GM19395 (cell line): ENCODE measurements around the gene NUP153.
A peak's percentile ranks its signal among the peaks of the same experiment; 100 is the strongest.

Source experiments
- ATAC-seq: cut with Tn5 transposase; IDR thresholded peaks from one replicate; pipeline ENCODE4 v1.9.1; 2021; ENCODE audit warnings: mild to moderate bottlenecking, moderate library complexity; ENCODE audit not compliant: unreplicated experiment

The NUP153 gene

DNA sequence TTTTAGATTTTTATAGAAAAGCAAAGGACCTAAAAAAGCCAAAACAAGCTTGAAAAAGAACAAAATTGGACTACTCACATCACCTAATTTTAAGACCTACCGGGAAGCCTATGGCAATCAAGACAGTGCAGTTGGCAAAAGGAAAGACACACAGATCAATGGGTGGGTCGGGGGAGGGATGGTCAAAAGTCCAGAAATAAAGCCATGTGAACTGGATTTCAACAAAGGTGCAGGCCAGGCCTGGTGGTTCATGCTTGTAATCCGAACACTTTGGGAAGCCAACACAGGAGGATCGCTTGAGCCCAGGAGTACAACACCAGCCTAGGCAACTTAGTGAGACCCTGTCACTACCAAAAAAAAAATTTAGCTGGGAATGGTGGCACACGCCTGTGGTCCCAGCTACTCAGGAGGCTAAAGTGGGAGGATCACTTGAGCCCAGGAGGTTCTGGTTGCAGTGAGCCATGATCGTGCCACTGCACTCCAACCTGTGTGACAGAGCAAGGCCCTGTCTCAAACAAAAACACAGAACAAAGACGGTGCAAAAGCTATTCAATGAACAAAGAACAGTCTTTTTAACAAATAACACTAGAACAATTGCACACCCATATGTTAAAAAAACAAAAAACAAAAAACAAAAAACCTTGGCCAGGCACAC is 34.5 kb downstream of the NUP153 start:
- no peak for ATAC-seq

DNA sequence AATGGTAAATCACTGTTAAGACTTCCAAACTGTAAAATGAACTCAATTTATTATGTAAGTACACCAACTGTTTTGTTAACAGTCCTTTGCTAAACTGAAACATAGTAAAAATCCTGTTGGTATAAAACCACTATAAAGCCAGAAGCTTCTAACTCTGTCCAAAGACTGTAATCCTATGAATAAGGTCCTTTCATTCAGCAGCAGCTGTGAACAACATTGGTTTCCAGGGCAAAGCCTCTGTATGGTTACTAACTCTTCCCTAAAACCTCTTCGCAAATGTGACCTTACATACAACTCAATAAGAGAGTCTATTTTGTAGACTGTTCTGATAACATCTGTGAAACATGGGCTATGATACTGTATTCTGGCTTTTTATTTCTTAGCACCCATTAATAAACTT is 40.1 kb downstream of the NUP153 start:
- ATAC-seq = no peak

DNA sequence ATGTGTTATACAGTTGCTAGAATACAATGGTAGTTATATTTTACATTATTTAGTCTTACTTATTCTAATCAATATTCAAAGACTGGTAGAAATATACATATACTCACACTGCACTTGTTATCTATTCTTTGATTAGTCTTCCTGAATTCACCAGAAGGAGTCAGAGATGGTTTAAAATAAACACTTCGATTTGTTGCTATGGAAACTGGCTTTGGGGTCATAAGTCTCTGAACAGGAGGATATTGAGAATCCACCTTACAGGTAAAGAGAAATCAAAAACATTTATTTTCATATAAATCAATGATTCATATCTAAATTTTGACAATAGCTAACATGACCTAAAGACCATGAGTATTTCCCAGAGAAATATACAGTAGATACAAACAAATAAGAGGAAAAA is 41.6 kb downstream of the NUP153 start:
- ATAC-seq = no peak

DNA sequence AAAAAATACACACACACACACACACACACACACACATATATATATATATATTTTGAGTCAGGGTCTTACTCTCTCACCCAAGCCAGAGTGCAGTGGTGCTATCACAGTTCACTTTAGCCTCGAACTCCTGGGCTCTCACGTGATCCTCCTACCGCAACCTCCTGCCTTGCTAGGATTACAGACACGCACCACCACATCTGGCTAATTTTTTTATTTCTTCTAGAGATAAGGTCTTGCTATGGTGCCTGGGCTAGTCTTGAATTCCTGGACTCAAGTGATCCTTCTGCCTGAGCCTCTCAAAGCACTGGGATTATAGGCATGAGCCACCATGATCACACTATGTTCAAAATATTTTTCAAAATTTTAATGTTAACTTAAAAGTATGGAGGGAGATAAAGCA is 43.5 kb downstream of the NUP153 start:
- ATAC-seq = no peak

DNA sequence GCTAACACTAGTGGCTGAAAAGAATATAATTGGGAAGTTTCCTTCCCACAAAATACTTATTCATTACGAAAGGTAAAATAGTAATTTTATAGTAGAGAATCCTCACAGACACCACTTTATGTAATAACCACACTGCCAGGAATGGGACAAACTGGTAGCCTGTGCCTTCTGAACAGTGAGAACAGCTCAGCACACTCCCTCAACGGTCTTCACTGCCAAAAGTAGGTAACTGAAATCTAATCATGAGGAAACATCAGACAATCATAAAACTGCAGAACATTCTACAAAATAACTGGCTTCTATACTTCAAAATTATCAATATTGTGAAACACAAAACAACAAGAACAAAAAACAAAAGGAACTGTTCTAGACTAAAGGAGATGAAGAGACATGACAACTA is 44.1 kb downstream of the NUP153 start:
- ATAC-seq = no peak

DNA sequence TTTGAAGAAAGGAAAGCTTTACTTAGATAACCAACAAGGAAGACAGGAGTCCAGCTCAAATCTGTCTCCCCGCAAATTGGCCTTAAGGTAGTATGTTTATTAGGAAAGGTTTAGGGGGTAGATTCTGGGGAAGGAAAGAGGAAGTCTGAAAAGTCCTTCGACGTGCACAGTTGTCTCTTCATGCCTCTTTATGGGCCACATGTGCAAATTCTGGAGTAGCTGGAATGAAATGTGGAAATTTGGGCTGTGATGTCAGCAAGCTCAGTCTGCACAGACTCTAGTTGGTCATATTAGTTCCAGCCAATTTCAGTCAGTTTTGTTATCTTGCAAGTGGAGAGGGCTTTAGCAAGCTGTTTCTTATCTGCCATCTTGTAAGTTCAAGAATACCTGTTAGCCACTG is 50.1 kb downstream of the NUP153 start:
- no peak for ATAC-seq

DNA sequence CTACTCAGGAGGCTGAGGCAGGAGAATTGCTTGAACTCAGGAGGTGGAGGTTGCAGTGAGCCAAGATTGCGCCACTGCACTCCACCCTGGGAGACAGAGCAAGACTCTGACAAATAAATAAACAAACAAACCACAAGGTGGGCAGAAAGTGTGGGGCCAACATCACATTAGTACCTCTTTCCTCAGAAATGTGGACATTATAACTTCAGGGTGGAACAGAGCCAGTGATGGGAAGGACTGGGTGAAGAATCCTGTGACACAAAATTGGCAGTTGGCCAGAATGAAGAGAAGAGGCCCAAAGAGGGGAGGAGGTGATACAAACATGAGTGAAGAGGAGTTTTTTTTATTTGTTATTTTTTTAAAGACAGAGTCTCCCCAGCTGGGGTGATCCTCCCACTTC is 50.6 kb downstream of the NUP153 start:
- ATAC-seq = no peak

DNA sequence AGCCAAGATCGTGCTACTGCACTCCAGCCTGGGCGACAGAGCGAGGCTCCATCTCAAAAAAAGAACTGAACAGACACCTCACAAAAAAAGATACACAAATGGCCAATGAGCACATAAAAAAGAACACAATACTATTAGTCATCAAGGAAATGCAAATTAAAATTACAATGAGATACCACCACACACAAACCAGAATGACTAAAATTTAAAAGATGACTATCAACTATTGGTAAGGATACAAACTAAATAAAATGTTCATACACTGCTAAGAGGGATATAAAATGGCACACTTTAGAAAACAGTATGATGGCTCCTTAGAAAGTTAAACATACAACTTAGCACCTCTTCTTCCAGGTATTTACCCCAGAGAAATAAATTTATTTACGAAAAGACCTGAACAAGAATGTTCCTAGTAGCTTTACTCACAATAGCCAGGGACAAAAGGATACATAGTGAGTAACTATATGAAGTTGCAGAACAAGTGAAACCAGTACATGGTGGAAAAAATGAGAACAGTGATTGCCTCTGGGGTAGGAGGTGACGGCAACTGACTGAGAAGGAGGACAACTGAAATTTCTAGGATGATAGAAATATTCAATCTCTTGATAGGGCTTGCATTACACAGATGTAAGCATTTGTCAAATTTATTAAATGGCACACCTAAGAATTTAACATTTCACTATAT is 53.4 kb downstream of the NUP153 start:
- ATAC-seq = no peak

DNA sequence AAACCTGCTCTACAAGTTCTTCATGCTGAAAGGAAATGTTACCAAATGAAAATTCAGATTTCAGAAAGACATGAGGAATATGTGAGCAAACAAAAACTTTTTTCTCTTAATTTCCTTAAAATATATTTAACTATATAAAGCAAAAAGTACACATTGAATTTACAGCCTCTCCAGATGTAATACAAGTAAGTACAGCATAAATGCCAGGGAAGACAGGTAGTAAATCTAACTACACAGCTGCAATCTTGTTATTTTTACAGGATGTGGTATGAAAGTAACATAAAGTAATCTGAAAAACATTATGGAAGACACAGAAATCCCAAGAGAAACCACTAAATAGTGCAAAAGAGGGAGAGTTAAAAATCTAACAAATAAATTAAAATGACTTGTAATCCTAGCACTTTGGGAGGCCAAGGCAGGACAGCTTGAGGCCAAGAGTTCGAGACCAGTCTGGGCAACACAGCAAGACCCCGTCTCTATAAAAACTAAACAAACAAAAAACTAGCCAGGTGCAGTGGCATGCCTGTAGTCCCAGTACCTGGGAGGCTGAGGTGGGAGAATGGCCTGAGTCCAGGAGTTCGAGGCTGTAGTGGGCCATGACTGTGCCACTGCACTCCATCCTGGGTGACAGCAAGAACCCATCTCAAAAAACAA is 55.9 kb downstream of the NUP153 start:
- ATAC-seq = no peak

DNA sequence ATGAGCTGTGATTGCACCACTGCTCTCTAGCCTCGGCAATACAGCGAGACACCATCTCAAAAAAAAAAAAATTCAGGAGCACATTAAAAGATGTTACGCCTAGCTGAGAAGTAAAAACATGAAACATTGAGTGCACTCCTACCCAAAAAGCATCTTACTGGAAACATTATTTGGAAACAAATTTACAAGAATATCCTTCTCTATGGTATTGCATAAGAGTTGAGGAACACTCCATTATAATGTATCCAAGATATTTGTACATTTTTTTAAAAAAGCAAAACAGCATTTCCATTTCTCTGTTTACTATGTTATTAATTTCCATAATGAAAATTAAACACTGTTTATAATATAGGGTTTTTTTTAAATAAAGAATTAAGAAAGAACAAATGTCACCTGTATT is 58.0 kb downstream of the NUP153 start:
- ATAC-seq = no peak

DNA sequence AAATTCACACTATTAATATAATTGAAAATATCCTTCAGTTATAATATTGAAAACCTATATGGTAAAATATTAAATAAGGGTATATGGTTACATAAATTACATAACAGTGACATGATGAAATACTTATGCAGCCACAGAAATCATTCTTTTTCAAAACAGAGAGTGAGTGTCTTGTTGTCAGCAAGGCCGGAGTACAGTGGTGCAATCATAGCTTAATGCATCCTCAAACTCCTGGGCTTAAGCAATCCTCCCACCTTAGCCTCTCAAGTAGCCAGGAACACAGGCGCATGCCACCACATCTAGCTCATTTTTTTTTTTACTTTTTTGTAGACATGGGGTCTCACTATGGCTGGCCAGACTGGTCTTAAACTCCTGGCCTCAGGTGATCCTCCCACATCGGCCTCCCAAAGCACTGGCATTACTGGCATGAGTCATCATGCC is 66.2 kb downstream of the NUP153 start:
- ATAC-seq = no peak

DNA sequence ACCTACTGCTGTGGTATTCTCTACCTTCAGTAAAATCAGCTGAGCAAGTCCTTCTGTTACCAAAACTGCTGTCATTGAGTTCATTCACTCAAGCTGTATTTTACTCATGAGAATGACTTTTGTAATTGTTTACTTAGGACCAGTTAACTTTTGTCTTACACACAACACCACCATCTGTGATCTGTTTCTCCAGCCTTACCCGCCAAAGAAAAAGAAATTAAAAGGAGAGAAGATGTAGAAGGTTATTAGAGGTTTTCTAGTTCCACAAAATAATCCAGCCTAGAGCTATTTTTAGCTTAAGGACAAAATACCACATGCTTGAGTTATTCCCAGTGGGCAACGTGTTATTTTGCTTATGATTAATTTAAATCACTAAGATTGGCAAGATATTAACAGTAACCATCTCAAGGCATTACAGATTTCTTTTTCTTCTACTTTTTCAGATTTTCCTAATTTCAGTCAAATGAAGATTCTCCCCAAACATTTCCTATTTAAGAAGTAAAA is 68.5 kb downstream of the NUP153 start:
- no peak for ATAC-seq

DNA sequence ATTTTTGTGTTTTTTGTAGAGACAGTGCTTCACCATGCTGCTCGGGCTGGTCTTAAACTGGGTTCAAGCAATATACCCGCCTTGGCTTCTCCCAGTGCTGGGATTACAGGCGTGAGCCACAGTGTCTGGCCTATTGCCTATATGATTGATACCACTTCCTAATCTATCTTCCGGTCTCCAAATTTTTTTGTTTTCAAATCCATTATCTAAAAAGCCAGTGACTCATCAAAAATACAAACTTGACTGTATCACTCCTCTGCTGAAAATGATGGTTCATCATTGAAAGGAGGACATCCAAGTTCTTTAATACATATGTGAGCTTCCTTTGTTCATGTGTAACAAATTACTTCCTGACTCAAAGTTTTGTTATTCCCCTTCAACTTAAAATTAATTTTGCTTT is 71.2 kb downstream of the NUP153 start:
- ATAC-seq = no peak

DNA sequence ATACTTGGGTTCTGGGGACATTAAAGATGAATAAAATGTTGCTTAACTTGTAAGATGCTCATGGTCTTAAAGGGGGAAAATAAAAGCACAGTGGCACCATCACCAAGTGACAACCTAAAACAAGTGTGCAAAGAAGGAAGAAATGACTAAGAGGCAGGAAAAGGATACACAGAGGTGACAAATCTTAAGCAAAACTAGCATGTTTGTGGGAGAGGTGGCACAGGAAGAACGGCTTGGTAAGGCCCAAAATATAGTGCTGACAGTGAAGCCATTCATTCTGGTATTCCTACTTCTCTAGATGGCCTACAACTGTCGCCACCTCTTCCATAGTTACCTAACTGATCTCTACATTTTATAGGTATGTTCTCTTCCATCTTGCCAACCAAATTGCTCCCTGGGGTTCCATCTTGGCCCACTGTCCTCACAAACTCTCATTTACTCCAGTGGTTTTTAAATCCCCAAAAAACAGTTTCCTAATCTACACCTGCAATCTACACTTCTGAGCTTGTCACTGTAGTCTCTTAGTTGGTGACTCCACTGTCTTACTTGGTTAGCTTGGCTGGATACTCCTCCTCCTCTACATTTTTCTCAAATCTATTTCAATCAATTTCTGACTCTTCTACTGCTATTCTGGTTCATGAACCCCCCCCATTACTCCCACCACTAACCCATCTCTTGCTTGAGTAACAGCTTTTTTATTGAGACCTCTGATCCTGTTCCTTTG is 73.1 kb downstream of the NUP153 start:
- no peak for ATAC-seq

DNA sequence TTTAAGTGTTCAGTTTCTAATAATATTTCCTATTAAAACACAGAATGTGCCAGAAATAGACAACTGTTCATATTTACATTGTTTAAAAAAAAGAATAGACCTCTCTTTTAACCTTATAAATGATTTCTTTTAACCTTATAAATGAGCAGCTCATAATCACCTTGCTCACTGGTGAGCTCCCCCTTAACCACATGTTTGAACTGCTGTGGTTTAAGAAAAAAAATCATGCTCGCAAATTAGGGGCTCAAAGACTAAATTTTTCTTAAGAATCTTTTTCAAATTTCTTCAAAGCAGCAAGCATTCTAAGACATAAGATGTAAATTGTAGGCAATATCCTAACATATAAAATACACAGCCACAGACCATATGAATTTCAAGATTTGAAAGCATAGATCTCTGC is 73.8 kb downstream of the NUP153 start:
- ATAC-seq = no peak

DNA sequence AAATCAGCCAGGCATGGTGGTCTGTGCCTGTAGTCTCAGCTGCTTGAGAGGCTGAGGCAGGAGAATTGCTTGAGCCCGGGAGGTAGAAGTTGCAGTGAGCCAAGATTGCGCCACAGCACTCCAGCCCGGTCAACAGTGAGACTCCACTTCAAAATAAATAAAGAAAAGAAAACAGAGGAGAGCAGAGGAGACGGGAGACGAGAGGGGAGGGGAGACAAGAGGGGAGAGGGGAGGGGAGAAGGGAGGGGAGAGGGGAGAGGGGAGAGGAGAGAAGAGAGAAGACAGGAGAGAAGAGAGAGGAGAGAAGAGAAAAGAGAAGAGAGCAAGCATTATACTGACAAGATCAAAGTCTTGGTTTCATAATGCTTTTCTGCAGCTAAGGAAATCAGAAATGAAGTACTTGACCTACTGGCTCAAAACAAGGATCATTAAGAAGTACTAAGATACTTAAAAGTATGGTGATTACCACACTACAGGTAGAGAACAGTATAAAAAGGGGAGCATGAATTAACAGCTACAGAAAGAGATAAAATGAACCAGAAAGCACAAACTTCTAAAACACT is 76.1 kb downstream of the NUP153 start:
- no peak for ATAC-seq

DNA sequence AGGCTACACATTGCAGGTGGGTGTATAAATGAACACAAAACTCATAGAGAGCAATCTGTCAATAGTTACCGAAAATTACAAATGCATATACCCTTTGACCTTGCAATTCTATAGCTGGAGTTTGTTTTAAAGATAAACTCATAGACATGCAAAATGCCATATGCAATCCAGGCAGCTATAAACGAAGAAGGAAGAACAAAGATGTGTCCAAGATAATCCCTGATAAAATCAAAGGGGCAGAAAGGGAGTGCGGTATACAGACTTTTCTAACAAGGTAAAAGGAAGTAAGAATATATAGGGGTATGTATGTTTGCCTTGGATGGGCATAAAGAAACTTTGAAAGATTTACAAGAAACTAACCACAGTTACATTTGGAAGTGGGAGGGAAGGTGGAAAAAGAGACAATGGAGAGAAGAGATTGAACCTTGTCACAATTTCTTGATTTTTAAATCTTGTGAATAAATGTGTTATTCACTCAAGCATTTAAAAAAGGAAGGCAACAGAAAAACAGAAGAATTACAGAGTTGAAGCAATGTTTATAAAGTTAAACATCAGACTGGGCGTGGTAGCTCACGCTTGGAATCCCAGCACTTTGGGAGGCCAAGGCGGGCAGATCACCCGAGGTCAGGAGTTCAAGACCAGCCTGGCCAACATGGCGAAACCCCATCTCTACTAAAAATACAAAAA is 76.8 kb downstream of the NUP153 start:
- no peak for ATAC-seq

DNA sequence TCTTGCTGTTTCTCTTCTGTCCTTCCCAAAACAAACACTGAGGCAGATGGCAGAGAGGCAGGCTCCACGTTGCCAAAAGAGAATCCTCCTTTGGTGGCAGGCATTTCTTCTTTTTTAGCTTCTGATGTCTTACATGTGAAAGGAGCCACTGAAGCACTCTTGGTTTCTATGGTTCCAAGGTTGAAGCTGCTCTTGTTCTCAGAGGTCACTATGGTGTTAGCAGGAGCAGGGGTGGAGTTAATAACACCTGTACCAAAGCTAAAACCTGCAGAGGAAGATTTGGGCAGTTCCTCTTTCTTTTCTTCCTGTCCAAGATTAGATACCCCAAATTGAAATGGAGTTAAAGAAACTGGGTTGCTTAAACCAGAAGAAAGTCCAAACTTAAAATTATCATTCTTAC is 77.9 kb downstream of the NUP153 start:
- peak; percentile 79 for ATAC-seq

DNA sequence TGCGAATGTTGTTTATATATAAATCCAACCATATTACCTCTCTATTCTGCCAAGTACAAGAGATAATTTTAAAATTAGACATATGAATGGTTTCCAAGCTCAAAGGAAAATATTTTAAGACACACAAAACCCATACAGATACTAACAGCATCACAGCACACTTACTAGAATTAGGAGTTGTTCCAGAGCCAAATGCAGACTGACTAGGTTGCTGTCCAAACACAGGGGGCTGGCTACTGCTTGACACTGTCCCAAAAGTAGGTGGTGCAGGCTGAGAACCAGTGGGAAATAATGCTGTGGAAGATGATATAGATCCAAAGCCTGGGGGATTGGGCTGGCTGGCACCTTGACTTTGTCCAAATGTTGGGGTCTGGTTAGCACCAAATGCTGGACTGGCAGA is 82.3 kb downstream of the NUP153 start:
- no peak for ATAC-seq

DNA sequence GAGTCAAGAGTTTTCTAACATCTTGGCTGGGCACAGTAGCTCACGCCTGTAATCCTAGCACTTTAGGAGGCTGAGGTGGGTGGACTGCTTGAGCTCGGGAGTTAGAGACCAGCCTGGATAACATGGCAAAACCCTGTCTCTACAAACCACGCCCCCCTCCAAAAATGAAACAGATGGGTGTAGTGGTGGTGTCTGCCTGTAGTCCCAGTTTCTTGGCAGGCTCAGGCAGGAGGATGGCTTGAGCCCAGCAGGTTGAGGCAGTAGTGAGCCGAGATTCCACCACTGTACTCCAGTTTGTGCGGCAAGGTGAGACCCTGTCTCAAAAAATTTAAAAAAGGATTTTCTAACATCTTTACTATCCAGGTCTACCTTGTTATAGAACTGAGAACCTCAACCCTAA is 84.6 kb downstream of the NUP153 start:
- no peak for ATAC-seq

DNA sequence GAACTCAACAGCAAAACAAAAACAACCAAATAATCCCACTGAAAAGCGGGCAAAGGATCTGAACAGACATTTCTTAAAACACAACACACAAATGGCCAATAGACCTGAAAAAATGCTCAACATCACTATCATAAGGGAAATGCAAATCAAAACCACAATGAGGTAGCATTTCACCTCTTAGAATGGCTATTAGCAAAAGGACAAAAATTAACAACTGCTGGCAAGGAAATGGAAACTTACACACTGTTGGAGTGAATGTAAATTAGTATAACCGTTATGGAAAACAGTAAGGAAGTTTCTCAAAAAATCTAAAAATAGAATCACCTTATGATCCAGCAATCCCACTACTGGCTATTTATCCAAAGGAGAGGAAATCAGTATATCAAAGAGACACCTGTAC is 85.7 kb downstream of the NUP153 start:
- peak; percentile 87 for ATAC-seq
